Fibroblast of mammary gland (primary cell): ENCODE results near the gene OR6K2.

Experiments
- DNase-seq: peaks from one replicate; pipeline ENCODE4 v3.0.0-alpha.2; 2010; ENCODE audit warnings: low read depth
- H3K4me3 ChIP-seq: 2 replicates; pipeline ENCODE4 v1.5.1; 2011; ENCODE audit warnings: low read depth, mild to moderate bottlenecking, low read length, moderate library complexity; ENCODE audit not compliant: control insufficient read depth
- CTCF ChIP-seq: conservative IDR thresholded peaks from 2 replicates; pipeline ENCODE4 v1.5.1; 2011; ENCODE audit warnings: low read depth, low read length, inconsistent platforms; ENCODE audit not compliant: control insufficient read depth, insufficient read depth

OR6K2 gene

GRCh38 chr1:158700552-158700951 lies at the start of gene OR6K2:
Gene OR6K2, minus strand, starts transcription at chr1:158700652. Its CDS starts 0 bp downstream, at chr1:158700652.
- no peak within 1 kb of the TSS for H3K4me3 ChIP-seq
- DNase-seq, result no peak
- no peak for TF ChIP-seq CTCF

GRCh38 chr1:158735848-158736247 lies 35.4 kb upstream of the OR6K2 start:
- H3K4me3 ChIP-seq, result no peak overlapping the region
- no peak for DNase-seq
- TF ChIP-seq CTCF, result no peak

GRCh38 chr1:158732524-158732923 lies 32.1 kb upstream of the OR6K2 start:
- no peak for DNase-seq
- H3K4me3 ChIP-seq, result no peak overlapping the region
- no peak for TF ChIP-seq CTCF

GRCh38 chr1:158731707-158732106 lies 31.3 kb upstream of the OR6K2 start:
- no peak overlapping the region for H3K4me3 ChIP-seq
- DNase-seq, result no peak
- TF ChIP-seq CTCF, result no peak

GRCh38 chr1:158730453-158730852 lies 30.0 kb upstream of the OR6K2 start:
- no peak for TF ChIP-seq CTCF
- no peak for DNase-seq
- no peak overlapping the region for H3K4me3 ChIP-seq

GRCh38 chr1:158728510-158729225 lies 28.2 kb upstream of the OR6K2 start:
- no peak overlapping the region for H3K4me3 ChIP-seq
- no peak for TF ChIP-seq CTCF
- no peak for DNase-seq

- DNase-seq, result no peak
- no peak overlapping the region for H3K4me3 ChIP-seq
- TF ChIP-seq CTCF, result no peak
These were observed 24.0 kb upstream of the OR6K2 start for GRCh38 chr1:158724442-158724841.
